GM12872 (cell line): ENCODE data around the gene KLHDC8A.

Experiments
- TF ChIP-seq, protein P1 (sequence below): IDR thresholded peaks from 3 replicates; pipeline ENCODE4 v1.5.1; 2011; ENCODE audit warnings: low read depth, mild to moderate bottlenecking, low read length, moderate library complexity; ENCODE audit not compliant: insufficient read depth

The KLHDC8A gene

DNA sequence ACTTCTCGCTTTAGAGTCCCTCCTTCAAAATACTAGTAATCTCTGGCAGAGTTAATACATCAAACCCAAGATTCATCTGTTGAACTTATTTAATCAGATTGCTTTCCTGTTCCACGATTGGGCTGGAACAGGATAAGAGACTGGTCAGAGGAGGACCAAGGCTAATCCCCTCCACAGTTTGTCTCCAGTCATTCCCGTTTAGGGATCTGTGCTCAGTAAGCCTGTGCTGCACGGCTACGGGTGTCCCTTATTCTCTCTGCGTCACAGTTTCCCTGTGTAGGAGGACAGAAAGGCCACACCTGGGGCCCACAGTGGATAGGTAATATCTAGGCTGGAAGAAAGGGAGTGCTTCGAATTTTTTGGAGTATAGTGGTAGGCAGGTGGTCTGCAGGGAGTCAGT lies 18.7 kb downstream of the KLHDC8A start:
- TF ChIP-seq, protein P1, sequence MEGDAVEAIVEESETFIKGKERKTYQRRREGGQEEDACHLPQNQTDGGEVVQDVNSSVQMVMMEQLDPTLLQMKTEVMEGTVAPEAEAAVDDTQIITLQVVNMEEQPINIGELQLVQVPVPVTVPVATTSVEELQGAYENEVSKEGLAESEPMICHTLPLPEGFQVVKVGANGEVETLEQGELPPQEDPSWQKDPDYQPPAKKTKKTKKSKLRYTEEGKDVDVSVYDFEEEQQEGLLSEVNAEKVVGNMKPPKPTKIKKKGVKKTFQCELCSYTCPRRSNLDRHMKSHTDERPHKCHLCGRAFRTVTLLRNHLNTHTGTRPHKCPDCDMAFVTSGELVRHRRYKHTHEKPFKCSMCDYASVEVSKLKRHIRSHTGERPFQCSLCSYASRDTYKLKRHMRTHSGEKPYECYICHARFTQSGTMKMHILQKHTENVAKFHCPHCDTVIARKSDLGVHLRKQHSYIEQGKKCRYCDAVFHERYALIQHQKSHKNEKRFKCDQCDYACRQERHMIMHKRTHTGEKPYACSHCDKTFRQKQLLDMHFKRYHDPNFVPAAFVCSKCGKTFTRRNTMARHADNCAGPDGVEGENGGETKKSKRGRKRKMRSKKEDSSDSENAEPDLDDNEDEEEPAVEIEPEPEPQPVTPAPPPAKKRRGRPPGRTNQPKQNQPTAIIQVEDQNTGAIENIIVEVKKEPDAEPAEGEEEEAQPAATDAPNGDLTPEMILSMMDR: no peak

DNA sequence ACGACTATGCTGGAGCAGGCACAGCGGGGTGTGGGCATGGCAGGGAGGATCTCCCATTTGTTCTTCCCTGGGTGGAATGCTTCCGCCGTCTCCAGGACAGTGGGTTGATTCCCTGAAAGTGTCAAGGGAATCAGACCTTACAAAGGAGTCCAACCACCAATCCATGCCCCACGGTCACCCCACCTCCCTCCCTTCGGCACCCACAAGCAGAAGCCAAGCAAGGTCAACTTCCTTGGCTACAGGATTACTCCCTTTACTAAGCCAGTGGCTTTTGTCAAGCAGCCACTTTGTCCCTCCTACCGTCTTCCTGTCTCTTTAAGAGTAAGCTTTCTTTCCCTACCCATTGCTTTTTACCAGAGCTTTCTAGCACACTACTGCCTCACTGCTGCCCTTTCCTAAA lies 19.2 kb downstream of the KLHDC8A start:
- TF ChIP-seq, protein P1: no peak

DNA sequence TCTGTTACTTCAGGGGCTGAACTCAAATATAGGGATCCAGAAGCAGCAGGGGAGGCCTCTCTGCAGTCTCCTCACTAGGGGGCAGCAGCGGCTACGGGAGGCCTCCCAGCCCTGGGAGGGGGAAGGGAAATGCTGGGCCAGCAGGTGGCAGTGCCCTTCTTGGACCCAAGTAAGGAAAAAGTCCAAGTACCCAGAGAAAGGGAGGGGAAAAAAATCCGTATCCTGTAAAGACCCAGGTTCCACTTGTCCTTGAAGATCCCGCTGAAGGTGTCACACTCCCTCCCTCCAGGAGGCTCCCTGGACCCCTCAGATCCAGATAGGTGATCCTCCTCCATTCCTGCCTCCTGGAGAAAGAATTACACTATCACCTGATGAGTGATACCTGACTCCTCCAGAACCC lies 21.0 kb downstream of the KLHDC8A start:
- TF ChIP-seq, protein P1: peak; percentile 94

DNA sequence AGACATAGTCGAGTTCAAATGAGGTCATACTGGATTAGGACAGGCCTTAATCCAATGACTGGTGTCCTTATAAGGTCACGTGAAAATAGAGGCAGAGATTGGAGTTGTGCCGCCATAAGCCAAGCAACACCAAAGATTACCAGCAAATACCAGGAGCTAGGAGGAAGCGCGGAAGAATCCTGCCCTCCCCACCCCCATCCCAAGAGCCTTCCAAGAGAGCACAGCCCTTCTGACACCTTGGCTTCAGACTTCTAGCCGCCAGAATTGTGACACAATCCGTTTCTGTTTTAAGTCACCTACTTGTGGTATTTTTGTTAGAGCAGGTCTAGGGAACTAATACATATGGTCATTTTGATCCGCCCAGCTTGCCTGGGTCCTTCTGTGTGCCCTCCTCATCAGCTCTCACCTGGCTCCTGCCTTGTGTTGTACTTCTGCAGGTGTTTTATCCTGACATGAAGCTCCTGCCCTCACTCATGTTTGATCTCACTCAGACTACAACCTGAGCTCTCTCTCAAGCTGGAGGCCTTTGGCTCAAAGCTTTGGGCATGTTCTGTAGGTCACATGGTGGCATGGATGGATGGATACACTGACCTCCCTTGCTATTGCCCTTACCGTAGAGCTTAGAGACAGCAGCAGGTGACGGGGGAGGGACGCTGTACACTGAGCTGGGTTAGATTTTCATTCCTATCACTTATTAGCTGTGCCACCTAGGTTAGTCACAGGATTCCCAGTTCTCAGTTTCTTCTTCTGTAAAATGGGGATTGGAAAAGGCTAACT lies 24.5 kb downstream of the KLHDC8A start:
- TF ChIP-seq, protein P1: no peak

DNA sequence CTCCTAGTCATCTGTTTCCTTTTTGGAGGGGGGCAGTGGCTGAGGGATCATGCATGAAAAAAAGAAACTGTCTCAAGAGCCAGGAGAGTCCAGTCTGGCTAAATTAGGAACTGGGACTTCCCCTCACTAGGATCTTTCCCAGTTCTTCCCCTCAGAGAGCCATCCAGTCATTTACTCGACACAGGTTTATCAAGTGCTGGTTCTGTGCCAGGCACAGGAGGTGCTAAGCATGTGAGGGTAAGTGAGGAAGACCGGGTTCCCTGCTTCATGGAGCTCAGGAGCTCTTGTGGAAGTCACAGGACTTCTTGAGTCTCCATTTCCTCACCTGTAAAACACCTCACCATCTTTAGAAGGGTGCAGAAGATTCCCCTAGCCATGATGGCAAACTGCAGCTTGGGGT lies 26.6 kb downstream of the KLHDC8A start:
- TF ChIP-seq, protein P1: no peak

DNA sequence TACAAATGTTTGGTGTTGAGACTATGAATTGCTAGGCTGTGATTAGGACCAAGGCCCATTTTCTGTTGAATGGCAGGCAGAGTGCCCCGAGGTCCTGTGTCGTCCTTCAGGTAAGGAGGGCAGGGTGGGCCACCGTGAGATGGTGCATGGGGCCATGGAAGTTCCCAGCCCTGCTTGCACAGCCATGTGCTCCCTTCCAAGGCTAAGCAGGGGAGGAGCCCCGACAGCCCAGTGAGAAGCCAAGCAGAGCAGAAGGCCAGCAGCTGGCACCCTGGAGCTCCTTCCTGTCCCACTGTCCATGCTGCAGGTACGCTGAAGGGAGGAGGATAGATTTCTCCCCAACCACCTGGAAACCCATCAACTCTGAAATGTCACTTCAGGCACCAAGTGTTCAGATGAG lies 27.0 kb downstream of the KLHDC8A start:
- TF ChIP-seq, protein P1: no peak

DNA sequence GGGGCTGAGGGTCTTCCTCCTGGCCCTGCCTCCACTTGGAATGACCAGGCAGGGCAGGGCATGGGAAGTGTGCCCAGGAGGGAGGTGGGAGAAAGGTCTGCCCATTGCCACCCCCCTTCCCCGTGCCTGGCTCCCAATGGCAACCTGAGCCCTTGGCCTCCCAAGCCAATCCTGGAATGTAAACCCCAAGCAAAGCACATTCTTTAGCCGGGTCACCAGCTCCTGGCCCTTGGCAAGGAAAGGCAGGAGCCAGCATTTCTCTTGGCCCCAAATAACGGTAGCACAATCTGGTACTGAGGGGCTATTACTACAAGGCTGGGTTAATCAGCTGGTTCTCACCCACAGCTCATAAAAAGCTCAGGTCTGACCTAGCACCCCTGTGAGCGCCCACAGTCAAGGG lies 28.2 kb downstream of the KLHDC8A start:
- TF ChIP-seq, protein P1: no peak
